ENCODE results near the gene BCKDK. TPM values are rescaled to one million over a fixed set of nuclear protein-coding genes. Genes with fewer than 3 reads are reported as not detected.

The BCKDK gene
- polyA plus RNA-seq, 3 donors from 2014 or later, result 21.4 to 50.3 (median 30.1) TPM

DNA sequence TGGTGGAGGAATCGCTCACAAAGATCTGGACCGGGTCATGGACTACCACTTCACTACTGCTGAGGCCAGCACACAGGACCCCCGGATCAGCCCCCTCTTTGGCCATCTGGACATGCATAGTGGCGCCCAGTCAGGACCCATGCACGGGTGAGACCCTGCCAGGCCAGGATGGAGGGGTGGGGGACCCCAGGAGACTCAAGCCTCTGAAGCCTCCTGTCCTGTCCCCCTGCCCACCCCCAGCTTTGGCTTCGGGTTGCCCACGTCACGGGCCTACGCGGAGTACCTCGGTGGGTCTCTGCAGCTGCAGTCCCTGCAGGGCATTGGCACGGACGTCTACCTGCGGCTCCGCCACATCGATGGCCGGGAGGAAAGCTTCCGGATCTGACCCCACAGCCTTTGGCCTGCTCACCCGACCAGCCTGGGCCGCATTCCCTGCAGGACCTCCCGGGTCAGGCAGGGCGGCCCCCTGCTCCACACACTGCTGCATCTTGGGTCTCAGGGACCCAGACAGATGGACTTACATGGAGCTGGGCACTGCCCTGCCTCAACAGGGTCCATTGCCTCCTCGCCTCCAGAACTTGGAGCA is 3.8 kb downstream of the BCKDK start:
- no peak for DNase-seq
- Mint-ChIP-seq H3K4me3 (no peak overlapping the region), H3K27me3 (ENCODE audit: low read depth in 3 of 3) (no peaks in the 10 kb centered on the region), H3K4me1 (peaks cover 10 to 13% of the 10 kb centered on the region in 2 donors), H3K9me3 (no peaks in the 10 kb centered on the region), H3K36me3 (peaks cover 0 to 8% (median 4%) of the 10 kb centered on the region in 3 donors), H3K27ac (no peak overlapping the region)

DNA sequence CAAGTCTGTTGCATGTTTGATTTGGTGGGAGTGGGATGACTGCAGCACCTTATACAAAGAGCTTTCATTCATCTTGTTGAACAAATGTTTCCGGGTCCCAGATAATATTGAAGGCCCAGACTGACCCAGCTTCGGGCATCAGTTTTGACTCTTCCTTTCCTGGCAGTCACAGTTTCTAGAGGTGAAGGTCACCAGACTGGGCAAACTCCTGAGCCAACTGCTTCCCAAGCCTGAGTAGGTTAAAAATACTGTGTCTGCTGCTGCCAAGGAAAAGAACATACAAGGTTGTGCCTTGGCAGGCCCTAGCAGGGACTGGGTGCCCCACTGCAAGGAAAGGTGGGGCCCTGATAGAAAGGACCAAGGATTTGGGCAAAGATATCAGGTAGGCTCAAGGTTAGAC is 4.5 kb downstream of the BCKDK start:
- DNase-seq, result no peak
- peaks cover 0 to 8% (median 4%) of the 10 kb centered on the region in 3 donors for H3K36me3 Mint-ChIP-seq
- no peaks in the 10 kb centered on the region for H3K9me3 Mint-ChIP-seq
- H3K27me3 Mint-ChIP-seq (ENCODE audit: low read depth in 3 of 3), result peaks cover 0 to 3% (median 2%) of the 10 kb centered on the region in 3 donors
- H3K4me1 Mint-ChIP-seq, result peaks cover 6 to 11% of the 10 kb centered on the region in 2 donors
- no peak overlapping the region for H3K27ac Mint-ChIP-seq
- no peak overlapping the region for H3K4me3 Mint-ChIP-seq

DNA sequence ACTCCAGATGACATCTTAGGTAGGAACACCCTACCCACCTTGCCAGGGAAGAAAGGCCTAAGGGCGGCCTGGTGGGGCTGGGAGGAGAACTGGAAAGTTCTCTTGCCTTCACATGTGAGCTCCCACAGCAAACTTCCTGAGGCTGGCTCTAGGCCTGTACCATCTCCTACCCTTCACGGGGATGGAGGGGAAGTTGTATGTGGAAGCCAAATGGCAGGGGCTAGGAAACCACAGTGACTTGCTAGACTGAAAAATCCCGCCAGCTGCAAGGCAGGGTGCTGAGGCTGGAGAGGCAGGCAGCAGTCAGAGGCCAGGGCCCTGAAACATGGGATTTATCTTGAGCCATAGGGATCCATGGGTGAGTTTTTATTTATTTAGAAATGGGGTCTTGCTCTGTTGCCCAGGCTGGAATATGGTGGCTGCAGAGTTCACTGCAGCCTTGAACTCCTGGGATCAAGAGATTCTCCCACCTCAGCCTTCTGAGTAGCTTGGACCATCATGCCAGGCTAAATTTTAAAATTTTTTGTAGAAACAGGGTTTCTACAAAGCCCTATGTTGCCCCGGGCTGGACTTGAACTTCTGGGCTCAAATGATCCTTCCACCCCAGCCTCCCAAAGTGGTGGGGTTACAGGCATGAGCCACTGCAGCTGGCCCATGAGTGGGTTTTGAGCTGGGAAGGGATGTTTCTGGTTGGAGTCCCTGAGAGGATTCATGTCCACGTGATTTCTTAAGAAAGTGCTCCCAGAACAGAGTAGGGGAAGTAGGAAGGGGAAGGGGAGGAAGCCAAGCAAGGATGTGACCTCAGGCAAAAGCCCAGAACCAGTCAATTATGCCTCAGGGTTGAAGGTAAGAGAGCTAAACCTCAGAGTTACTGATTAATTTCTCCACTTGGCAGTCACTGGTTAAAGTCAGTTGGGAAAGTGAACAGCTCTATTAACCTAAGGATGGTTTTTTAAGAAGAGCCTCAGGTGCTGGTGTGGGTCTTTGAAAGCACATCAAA is 5.2 kb downstream of the BCKDK start:
- Mint-ChIP-seq H3K9me3 (no peaks in the 10 kb centered on the region), H3K4me3 (peak overlapping the region in 1 of 5 donors; percentile 9), H3K4me1 (peaks cover 8 to 13% of the 10 kb centered on the region in 2 donors)

DNA sequence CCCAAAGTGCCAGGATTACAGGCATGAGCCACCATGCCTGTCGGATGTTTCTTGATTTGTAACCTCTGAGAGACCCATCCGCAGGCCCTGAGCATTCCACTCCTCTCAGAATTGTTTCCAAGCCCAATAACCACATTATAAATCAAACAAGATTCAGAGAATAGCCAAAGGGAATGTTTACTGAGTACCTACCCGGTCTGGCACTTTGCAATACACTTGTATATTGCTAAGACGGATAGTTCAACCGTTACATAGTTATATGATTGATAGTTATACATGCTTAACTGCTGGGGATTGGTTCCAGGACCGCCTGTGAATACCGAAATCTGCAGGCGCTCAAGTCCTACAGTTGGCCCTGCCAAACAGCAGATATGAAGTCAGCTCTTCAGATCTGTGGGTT is 6.3 kb downstream of the BCKDK start:
- Mint-ChIP-seq H3K27me3 (ENCODE audit: low read depth in 3 of 3) (peaks cover 2 to 6% (median 2%) of the 10 kb centered on the region in 3 donors), H3K27ac (peak overlapping the region in 1 of 6 donors; percentile 28), H3K4me3 (peak overlapping the region in 1 of 5 donors; percentile 21), H3K4me1 (peaks cover 12 to 19% of the 10 kb centered on the region in 2 donors), H3K36me3 (peaks cover 0 to 8% (median 4%) of the 10 kb centered on the region in 3 donors), H3K9me3 (no peaks in the 10 kb centered on the region)
- no peak for DNase-seq

More for the DNA sequence above, 5.2 kb downstream of the BCKDK start:
- Mint-ChIP-seq H3K36me3 (peaks cover 0 to 8% (median 4%) of the 10 kb centered on the region in 3 donors), H3K27ac (no peak overlapping the region), H3K27me3 (ENCODE audit: low read depth in 3 of 3) (peaks cover 2 to 6% (median 2%) of the 10 kb centered on the region in 3 donors)
- no peak for DNase-seq

DNA sequence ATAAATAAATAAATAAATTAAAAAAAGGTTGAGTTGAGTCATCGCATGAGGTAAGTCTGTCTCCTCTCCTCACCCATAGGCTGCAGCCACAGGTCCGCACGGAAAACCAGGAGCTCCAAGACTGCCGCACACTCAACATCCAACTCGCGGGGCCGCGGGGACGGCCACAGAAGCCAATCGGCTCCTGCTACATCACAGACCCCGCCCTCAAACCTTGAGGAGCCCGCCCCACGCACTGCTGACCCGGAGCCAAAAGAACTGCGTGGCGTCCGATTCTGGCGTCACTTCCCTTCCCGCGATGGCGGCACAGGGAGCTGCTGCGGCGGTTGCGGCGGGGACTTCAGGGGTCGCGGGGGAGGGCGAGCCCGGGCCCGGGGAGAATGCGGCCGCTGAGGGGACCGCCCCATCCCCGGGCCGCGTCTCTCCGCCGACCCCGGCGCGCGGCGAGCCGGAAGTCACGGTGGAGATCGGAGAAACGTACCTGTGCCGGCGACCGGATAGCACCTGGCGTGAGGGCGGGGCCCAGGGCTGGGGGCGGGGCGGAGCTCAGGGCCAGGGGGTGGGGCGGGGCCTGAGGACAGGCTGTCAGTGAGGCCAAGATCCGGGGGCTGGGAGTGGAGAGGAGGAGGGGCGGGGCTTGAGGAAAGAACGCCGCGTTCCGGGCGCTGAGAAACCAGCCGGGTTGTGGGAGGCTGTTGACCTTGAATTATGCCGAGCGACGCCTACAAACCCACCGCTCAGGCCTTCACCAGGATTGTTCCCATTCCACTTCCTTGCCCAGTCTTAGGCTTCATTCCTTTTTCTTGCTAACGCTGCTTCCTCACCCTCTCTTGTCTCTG is 9.4 kb downstream of the BCKDK start, which contains the start of gene KAT8:
KAT8 (plus strand) TSS at position 281 of the 839 bp plus-strand sequence; CDS start at position 299, 18 bp downstream.
- peaks cover 2 to 7% (median 4%) of the 10 kb centered on the region in 3 donors for H3K27me3 Mint-ChIP-seq (ENCODE audit: low read depth in 3 of 3)
- H3K4me3 Mint-ChIP-seq, result peak within 1 kb of the TSS; percentile 78 to 95 (median 89)
- peaks cover 0 to 19% (median 12%) of the 10 kb centered on the region in 3 donors for H3K36me3 Mint-ChIP-seq
- H3K9me3 Mint-ChIP-seq, result no peaks in the 10 kb centered on the region
- peak within 1 kb of the TSS; percentile 85 to 94 (median 90) for H3K27ac Mint-ChIP-seq
- H3K4me1 Mint-ChIP-seq, result peaks cover 12 to 18% of the 10 kb centered on the region in 2 donors
- peak; percentile 95 to 97 (median 97) for DNase-seq

DNA sequence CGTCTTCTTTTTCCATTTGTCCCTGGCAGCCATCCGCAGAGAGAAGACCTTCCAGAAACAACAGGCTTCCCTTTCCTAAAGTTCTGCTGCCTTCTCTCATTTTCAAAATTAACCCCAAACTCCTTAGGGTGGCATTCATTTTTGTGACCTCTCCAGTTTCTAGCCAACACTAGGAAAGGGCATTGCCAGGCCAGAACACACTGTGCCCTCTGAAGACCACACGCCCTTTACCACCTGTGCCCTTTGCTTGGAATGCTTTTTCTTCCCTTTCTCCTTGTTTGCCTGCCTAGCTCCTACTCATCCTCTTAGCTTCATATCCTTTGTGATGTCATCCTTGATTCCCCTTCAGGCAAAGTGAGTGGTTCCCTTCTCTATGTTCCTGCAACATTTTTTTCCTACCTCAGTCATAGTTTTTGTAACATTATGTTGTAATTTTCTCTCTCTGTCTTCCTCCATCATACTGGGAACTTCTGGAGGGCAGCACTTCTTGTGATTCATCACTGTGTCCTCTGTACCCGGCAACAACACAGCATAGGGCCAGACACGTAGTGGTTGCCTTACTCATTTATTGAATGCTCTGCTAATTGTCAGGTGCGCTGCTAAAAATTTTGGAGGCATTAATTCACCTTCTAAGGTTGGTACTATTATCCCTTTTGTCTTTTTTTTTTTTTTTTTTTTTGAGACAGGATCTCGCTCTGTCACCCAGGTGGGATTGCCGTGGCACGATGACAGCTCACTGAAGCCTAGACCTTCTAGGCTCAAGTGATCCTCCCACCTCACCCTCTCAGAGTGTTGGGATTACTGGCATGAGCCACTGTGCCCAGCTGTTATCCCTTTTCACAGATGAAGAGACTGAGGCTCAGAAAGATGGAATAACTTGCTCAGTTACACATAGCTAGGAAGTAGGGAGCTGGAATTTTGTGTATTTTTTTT is 10.3 kb downstream of the BCKDK start:
- Mint-ChIP-seq H3K27ac (peak overlapping the region; percentile 85 to 94 (median 90)), H3K4me3 (peak overlapping the region; percentile 78 to 95 (median 89)), H3K27me3 (ENCODE audit: low read depth in 3 of 3) (peaks cover 2 to 7% (median 4%) of the 10 kb centered on the region in 3 donors), H3K4me1 (peaks cover 12 to 18% of the 10 kb centered on the region in 2 donors), H3K9me3 (no peaks in the 10 kb centered on the region), H3K36me3 (peaks cover 0 to 19% (median 12%) of the 10 kb centered on the region in 3 donors)
- no peak for DNase-seq

DNA sequence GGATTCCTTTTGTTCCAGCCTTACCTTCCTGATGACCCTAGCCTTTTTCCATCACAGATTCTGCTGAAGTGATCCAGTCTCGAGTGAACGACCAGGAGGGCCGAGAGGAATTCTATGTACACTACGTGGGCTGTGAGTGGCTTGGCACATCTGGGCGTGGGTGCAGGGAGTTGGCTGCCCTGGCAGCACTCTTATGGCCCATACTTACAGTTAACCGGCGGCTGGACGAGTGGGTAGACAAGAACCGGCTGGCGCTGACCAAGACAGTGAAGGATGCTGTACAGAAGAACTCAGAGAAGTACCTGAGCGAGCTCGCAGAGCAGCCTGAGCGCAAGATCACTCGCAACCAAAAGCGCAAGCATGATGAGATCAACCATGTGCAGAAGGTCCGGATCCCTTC is 11.9 kb downstream of the BCKDK start:
- DNase-seq, result no peak
- Mint-ChIP-seq H3K4me1 (peaks cover 12 to 16% of the 10 kb centered on the region in 2 donors), H3K4me3 (no peak overlapping the region), H3K9me3 (no peaks in the 10 kb centered on the region), H3K27me3 (ENCODE audit: low read depth in 3 of 3) (peaks cover 2 to 7% (median 4%) of the 10 kb centered on the region in 3 donors), H3K36me3 (peaks cover 5 to 25% (median 12%) of the 10 kb centered on the region in 3 donors), H3K27ac (no peak overlapping the region)

DNA sequence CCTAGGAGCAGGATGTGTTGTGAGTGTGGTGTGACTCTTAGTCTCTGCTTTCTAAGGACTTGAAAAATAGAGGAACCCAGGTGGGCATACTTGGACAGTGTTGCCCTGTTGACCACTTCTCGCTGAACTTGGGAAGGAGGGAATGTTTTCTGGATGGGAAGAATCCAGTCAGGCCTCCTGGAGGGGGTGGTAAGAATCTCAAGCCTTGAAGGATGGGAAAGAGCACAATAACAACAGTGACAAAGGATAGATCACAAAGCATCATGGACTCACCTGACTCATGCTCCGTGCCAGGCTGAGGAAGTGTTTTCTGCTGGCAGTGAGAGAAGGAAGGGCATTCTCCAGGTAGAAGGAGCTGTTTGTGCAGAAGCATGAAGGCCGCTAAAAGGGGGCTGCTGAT is 17.7 kb downstream of the BCKDK start:
- Mint-ChIP-seq H3K27me3 (ENCODE audit: low read depth in 3 of 3) (peaks cover 0 to 4% (median 0%) of the 10 kb centered on the region in 3 donors), H3K9me3 (no peaks in the 10 kb centered on the region), H3K4me3 (no peak overlapping the region), H3K36me3 (peaks cover 11 to 35% (median 13%) of the 10 kb centered on the region in 3 donors), H3K4me1 (peaks cover 6 to 10% of the 10 kb centered on the region in 2 donors), H3K27ac (peak overlapping the region in 1 of 6 donors; percentile 50)
- DNase-seq, result no peak

DNA sequence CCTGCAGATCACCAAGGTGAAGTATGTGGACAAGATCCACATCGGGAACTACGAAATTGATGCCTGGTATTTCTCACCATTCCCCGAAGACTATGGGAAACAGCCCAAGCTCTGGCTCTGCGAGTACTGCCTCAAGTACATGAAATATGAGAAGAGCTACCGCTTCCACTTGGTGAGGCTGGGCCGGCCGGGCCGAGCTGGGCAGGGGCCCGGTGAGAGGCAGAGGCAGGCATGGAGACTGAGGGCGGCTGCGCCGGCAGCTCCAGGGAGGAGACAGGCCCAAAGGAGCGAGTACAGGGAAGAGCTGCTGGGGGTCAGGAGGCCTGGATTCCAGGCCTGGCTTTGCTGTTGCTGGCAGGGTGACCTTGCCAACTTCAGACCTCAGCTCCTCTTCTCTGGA is 19.0 kb downstream of the BCKDK start:
- Mint-ChIP-seq H3K4me3 (no peak overlapping the region), H3K27ac (no peak overlapping the region), H3K36me3 (peaks cover 7 to 27% (median 13%) of the 10 kb centered on the region in 3 donors), H3K4me1 (peaks cover 6 to 10% of the 10 kb centered on the region in 2 donors), H3K27me3 (ENCODE audit: low read depth in 3 of 3) (peaks cover 0 to 1% (median 0%) of the 10 kb centered on the region in 3 donors), H3K9me3 (no peaks in the 10 kb centered on the region)
- DNase-seq, result no peak

DNA sequence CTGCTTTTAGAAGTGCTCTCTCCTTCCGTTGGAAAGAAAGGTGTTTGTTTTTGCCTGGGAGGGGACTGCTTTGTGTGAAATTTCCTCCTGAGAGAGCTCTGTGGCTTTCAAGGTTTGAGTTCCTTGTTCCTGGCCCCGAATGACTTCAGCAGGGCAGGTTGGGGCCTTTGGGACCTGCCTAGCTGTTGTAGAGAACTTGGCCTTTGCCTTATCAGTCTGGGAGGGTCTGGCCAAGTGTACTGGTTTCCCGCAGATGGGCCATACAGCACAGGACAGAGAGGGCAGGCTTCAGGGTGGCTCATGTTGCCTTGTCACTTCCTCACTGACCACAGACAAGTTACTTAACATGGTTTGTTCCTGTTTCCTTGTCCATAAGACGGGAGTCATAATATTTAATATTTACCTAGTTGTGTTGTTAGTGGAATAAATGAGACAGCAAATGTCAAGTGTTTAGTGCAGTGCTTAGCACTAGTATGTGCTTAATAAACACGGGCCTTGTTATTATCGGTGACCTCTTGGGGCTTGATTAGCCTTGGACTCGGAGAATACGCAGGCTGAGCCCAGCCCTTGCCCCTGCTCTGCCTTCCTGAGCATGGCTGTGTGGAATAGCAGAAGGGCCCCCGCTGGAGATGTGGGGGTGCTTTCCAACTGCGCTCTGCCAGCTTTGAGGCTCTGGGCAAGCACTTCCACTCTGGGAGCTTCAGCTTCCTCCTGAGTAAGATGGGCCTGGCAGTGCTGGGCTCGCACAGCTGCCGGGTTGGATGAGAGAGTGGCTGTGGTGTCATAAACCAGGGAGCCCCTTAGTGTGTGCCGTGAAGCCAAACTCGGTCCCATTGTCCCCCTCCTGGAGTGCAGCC is 20.8 kb downstream of the BCKDK start:
- DNase-seq, result no peak
- peak overlapping the region in 4 of 6 donors; percentile 78 to 82 (median 80) for H3K27ac Mint-ChIP-seq
- H3K4me3 Mint-ChIP-seq, result peak overlapping the region in 1 of 5 donors; percentile 3

DNA sequence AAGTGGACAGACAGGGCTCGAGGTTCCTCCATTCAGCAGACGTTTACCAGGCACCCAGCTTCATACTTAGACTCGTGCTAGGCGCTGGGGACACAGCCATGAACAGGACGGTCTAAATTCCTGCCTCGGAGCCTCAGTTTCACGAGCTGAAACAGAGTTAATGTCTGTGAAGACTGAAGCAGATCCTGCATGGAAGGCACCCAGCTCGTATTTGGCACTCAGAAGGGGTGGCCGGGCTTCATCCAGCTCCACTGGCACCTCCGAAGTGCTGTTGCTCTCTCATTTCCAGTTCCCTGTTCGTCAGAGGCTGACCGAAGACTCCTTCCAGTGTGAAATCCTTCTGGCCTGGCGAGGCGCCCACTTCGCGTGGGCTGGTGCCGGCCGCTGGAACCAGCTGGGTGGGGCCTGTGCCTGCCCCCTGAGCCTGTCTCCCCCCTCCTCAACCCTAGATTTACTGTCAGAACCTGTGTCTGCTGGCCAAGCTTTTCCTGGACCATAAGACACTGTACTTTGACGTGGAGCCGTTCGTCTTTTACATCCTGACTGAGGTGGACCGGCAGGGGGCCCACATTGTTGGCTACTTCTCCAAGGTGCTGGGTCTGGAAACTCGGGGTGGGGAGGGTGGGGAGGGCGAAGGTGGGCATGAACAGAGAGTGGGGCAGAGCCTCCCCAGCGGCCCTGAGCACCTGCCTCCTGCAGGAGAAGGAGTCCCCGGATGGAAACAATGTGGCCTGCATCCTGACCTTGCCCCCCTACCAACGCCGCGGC is 21.6 kb downstream of the BCKDK start:
- H3K36me3 Mint-ChIP-seq, result peaks cover 7 to 30% (median 8%) of the 10 kb centered on the region in 3 donors
- H3K27me3 Mint-ChIP-seq (ENCODE audit: low read depth in 3 of 3), result peaks cover 0 to 1% (median 0%) of the 10 kb centered on the region in 3 donors
- DNase-seq, result no peak
- H3K4me3 Mint-ChIP-seq, result no peak overlapping the region
- H3K9me3 Mint-ChIP-seq, result no peaks in the 10 kb centered on the region
- peak overlapping the region in 1 of 6 donors; percentile 32 for H3K27ac Mint-ChIP-seq
- H3K4me1 Mint-ChIP-seq, result peaks cover 6 to 10% of the 10 kb centered on the region in 2 donors

More for the DNA sequence above, 20.8 kb downstream of the BCKDK start:
- H3K4me1 Mint-ChIP-seq, result peaks cover 6 to 10% of the 10 kb centered on the region in 2 donors
- H3K36me3 Mint-ChIP-seq, result peaks cover 7 to 32% (median 11%) of the 10 kb centered on the region in 3 donors
- H3K27me3 Mint-ChIP-seq (ENCODE audit: low read depth in 3 of 3), result peaks cover 0 to 1% (median 0%) of the 10 kb centered on the region in 3 donors
- no peaks in the 10 kb centered on the region for H3K9me3 Mint-ChIP-seq
